Fibroblast of peridontal ligament (primary cell): Measurements from ENCODE around the gene COL2A1.
"Not testable (repeated sequence)": the region's sequence is repeated elsewhere in the genome, so short reads cannot be mapped to it uniquely, and the experiment has no call there.

Experiments
- DNase-seq: peaks from one replicate; pipeline ENCODE4 v3.0.0-alpha.2; 2010; ENCODE audit errors: extremely low read depth

Gene COL2A1

GRCh38 chr12:47975816-47976215 is 28.5 kb downstream of the COL2A1 start:
- no peak for DNase-seq

GRCh38 chr12:47975036-47975620 is 29.1 kb downstream of the COL2A1 start:
- DNase-seq: no peak

- no peak for DNase-seq
These were observed 30.4 kb downstream of the COL2A1 start for GRCh38 chr12:47973870-47974269.

GRCh38 chr12:47972895-47973294 is 31.4 kb downstream of the COL2A1 start:
- DNase-seq: no peak

- no peak for DNase-seq
These were observed 33.4 kb downstream of the COL2A1 start for GRCh38 chr12:47970843-47971242.

- DNase-seq: no peak
These were observed 34.4 kb downstream of the COL2A1 start for GRCh38 chr12:47969845-47970244.

GRCh38 chr12:47967461-47968321 is 36.6 kb downstream of the COL2A1 start:
- DNase-seq: peak; percentile 89

- no peak for DNase-seq
These were observed 38.7 kb downstream of the COL2A1 start for GRCh38 chr12:47965581-47965980.

- DNase-seq: no peak
These were observed 40.1 kb downstream of the COL2A1 start for GRCh38 chr12:47964106-47964728.

- DNase-seq: peak; percentile 87
These were observed 40.8 kb downstream of the COL2A1 start, which contains the start of gene TMEM106C for GRCh38 chr12:47963340-47964040. Gene TMEM106C, plus strand, starts transcription at chr12:47963596. Its CDS starts 641 bp downstream, at chr12:47964237.

- DNase-seq: no peak
These were observed 42.1 kb downstream of the COL2A1 start for GRCh38 chr12:47962198-47962597.

- not testable (repeated sequence) for DNase-seq
These were observed 46.6 kb downstream of the COL2A1 start for GRCh38 chr12:47957671-47958070.

- no peak for DNase-seq
These were observed 49.2 kb downstream of the COL2A1 start for GRCh38 chr12:47955059-47955458.

GRCh38 chr12:47954467-47955045 is 49.7 kb downstream of the COL2A1 start:
- DNase-seq: no peak

- DNase-seq: no peak
These were observed 50.2 kb downstream of the COL2A1 start for GRCh38 chr12:47954058-47954457.

- DNase-seq: no peak
These were observed 53.3 kb downstream of the COL2A1 start for GRCh38 chr12:47950856-47951468.

GRCh38 chr12:47949441-47950341 is 54.6 kb downstream of the COL2A1 start:
- DNase-seq: peak; percentile 80

- DNase-seq: peak; percentile 24
These were observed 56.9 kb downstream of the COL2A1 start for GRCh38 chr12:47947341-47947740.

- no peak for DNase-seq
These were observed 57.6 kb downstream of the COL2A1 start for GRCh38 chr12:47946413-47947323.
